ENCODE measurements around the gene KIR3DL2.
"Not testable (repeated sequence)": the region's sequence is repeated elsewhere in the genome, so short reads cannot be mapped to it uniquely, and the experiment has no call there.

The KIR3DL2 gene

GRCh38 chr19:54873990-54874389, 23.7 kb downstream of the KIR3DL2 start, which contains the start of gene FCAR:
FCAR (plus strand) TSS chr19:54874235; CDS start chr19:54874290, 55 bp downstream.
- no peak for DNase-seq

GRCh38 chr19:54875506-54875905, 25.3 kb downstream of the KIR3DL2 start:
- no peak for DNase-seq

GRCh38 chr19:54877471-54877870, 27.2 kb downstream of the KIR3DL2 start:
- DNase-seq: no peak

GRCh38 chr19:54881884-54882283, 31.6 kb downstream of the KIR3DL2 start:
- DNase-seq: no peak

- DNase-seq: no peak
Measured at GRCh38 chr19:54882758-54883157, 32.5 kb downstream of the KIR3DL2 start.

- DNase-seq: no peak
Measured at GRCh38 chr19:54883228-54883627, 33.0 kb downstream of the KIR3DL2 start.

GRCh38 chr19:54888239-54888638, 38.0 kb downstream of the KIR3DL2 start:
- no peak for DNase-seq

- no peak for DNase-seq
Measured at GRCh38 chr19:54889566-54889965, 39.3 kb downstream of the KIR3DL2 start.

- DNase-seq: no peak
Measured at GRCh38 chr19:54893406-54893805, 43.2 kb downstream of the KIR3DL2 start.

- not testable (repeated sequence) for DNase-seq
Measured at GRCh38 chr19:54894106-54894505, 43.9 kb downstream of the KIR3DL2 start.

- DNase-seq: no peak
Measured at GRCh38 chr19:54896036-54896435, 45.8 kb downstream of the KIR3DL2 start.

GRCh38 chr19:54898685-54899084, 48.4 kb downstream of the KIR3DL2 start:
- DNase-seq: not testable (repeated sequence)

- DNase-seq: not testable (repeated sequence)
Measured at GRCh38 chr19:54899646-54900045, 49.4 kb downstream of the KIR3DL2 start.

- not testable (repeated sequence) for DNase-seq
Measured at GRCh38 chr19:54901153-54901552, 50.9 kb downstream of the KIR3DL2 start.

- no peak for DNase-seq
Measured at GRCh38 chr19:54902061-54902460, 51.8 kb downstream of the KIR3DL2 start.

- DNase-seq: no peak
Measured at GRCh38 chr19:54903303-54903702, 53.1 kb downstream of the KIR3DL2 start.

- not testable (repeated sequence) for DNase-seq
Measured at GRCh38 chr19:54904261-54904660, 54.0 kb downstream of the KIR3DL2 start.

- no peak for DNase-seq
Measured at GRCh38 chr19:54905421-54905802, 55.2 kb downstream of the KIR3DL2 start.

GRCh38 chr19:54905803-54906511, 55.7 kb downstream of the KIR3DL2 start, which contains the start of gene NCR1:
NCR1 (plus strand) TSS chr19:54906148; CDS start chr19:54906188, 40 bp downstream.
- DNase-seq: no peak

- no peak for DNase-seq
Measured at GRCh38 chr19:54906819-54907218, 56.6 kb downstream of the KIR3DL2 start.

- DNase-seq: not testable (repeated sequence)
Measured at GRCh38 chr19:54907899-54908298, 57.7 kb downstream of the KIR3DL2 start.

Data from SHP77 (cell line).